ENCODE measurements around the gene RGS6. TPM values are rescaled to one million over a fixed set of nuclear protein-coding genes. Genes with fewer than 3 reads are reported as not detected.

The RGS6 gene
- total RNA-seq, 1 experiment from 2014 or later: not detected

- DNase-seq (ENCODE audit: low read depth): no peak
Observed at GRCh38 chr14:71943695-71944018, 11.4 kb downstream of the RGS6 start.

DNA sequence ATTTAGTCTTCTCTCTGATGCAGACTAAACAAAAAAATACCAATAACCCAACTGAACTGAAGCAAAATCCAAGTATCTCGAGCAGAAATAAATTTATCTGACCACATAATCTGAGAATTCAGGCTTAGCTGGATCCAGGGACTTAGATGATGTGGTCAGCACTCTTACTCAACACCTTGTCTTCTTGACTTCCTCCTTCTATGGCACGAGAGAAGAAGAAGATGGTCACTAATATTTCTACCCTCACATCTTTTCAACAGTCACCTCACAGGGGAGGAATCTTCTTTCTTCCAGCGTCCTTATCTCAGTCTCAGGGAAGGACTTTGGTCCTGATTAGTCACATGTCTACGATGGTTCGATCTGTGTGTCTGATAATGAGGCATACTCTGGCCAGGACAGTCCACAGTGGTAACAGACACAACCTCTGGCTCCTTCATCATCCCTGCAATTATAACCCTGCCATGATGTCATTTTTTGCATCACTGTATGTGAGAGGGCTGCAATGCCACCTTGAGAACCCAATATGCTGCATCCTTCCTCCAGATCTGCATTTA, 15.8 kb downstream of the RGS6 start:
- no peak for DNase-seq (ENCODE audit: low read depth)

DNA sequence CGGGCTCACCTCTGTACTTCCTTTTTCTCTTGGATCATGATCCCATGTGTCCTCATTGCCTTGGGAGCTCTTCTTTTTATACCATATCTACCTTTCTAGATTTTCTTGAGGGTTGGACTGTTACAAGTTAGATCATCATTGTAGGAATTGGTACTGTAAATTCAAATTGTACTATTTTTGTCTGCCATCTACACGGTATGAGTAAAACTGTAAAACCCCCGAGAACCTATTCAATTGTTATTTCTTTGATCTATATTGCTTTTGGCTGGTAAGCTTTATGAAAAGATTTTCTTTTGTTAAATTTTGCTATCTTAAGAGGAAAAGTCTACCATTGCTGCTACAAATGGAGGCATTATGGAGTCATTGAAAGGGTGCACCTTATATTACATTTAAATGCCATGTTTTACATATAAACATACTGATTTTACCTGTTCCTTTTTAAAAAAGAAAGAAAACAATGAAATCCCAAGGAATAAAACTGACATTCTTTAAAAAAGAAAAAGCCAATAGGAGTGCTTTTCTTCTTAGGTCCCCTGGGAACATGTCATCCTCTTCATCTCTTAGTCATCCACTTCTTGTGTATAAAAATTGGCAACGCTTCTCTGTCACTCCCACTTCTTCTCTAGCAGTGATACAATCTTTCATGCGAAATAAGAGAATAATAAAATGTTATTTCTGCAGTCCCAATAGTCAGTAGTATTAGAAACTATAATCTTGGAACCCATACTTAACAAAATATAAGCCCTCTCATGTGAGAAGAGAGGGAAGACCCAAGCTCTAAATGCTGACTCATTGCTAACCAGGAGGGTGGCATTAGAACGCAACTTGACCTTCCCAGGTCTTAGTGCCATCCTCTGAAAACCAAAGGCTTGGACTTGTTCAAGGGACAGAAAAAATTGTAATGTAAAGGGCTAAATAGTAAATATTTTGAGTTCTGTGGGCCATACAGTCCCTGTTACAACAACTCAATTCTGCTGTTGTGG, 20.4 kb downstream of the RGS6 start:
- DNase-seq (ENCODE audit: low read depth): no peak

DNA sequence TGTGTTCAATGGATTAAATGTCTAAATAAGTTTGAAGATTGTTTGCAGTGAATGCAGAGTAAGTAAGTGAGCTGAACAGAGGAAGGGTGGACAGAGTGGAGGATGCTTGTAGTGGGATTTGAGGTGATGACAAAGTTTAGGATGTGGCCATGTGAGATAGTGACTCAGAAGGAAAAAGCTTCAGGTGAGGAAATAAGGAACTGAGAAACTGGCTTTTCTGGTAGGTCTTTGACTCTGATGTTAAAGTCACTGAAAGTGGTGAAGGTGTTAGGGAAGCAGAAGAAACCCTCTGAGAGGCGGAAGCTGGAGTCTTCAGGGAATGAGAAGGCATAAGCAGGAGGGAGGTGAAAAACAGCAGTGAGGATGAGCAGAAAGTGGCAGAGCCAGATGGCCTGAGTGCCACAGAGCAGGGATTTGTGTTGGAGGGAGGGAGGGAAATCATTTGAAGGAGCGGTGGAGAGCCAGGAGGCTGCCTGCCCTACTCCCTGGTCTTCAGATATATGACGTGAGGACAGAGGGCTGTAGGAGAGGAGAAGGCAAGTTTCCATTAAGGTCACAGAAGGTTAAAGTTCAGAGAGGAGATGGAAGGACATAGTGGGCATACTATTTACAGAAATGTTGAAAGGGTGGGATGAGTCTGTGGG, 24.8 kb downstream of the RGS6 start:
- no peak for DNase-seq (ENCODE audit: low read depth)

- no peak for DNase-seq (ENCODE audit: low read depth)
Observed at GRCh38 chr14:71959055-71959454, 26.8 kb downstream of the RGS6 start.

- no peak for DNase-seq (ENCODE audit: low read depth)
Observed at GRCh38 chr14:71960494-71961353, 28.5 kb downstream of the RGS6 start.

GRCh38 chr14:71961972-71962371, 29.7 kb downstream of the RGS6 start:
- no peak for DNase-seq (ENCODE audit: low read depth)

- DNase-seq (ENCODE audit: low read depth): no peak
Observed at GRCh38 chr14:71964716-71965115, 32.5 kb downstream of the RGS6 start.

- DNase-seq (ENCODE audit: low read depth): no peak
Observed at GRCh38 chr14:71966528-71966927, 34.3 kb downstream of the RGS6 start.

GRCh38 chr14:71967704-71968103, 35.5 kb downstream of the RGS6 start:
- no peak for DNase-seq (ENCODE audit: low read depth)

DNA sequence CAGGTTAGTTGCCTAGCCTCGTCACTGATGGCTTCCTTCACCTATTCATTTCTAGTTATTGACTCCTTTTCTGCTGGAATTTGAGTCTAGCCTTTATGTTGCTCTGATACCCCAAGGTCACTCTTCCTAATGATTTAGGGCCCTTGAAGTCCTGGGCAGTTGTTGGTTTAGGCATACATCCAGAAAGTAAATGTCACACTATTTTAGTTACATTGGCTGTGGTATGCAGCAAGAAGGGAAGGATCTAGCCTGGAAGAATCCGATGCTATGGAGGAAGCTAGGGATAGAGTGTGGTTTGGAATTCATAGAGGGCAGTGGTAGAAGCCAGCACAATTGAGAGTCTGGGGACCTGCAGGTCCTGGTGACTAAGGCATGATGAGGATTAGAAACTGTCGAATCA, 38.0 kb downstream of the RGS6 start:
- DNase-seq (ENCODE audit: low read depth): no peak

- no peak for DNase-seq (ENCODE audit: low read depth)
Observed at GRCh38 chr14:71985538-71986189, 53.4 kb downstream of the RGS6 start.

DNA sequence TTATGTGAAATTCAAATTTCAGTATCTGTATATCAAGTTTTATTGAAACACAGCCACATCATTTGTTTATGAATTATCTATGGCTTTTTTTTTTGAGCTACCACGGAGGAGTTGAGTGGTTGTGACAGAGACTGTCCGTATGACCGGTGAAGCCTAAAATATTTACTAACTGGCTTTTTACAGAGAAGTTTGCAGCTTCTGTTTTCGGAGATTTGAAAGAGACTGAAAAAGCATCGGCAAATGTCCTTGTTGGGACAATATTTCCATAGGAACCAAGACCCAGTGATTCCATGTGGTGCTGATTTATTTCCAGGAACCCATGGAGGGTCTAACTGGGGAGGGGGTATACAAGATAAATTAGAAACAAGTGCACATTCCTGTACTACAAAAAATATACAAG, 56.2 kb downstream of the RGS6 start:
- DNase-seq (ENCODE audit: low read depth): no peak

DNA sequence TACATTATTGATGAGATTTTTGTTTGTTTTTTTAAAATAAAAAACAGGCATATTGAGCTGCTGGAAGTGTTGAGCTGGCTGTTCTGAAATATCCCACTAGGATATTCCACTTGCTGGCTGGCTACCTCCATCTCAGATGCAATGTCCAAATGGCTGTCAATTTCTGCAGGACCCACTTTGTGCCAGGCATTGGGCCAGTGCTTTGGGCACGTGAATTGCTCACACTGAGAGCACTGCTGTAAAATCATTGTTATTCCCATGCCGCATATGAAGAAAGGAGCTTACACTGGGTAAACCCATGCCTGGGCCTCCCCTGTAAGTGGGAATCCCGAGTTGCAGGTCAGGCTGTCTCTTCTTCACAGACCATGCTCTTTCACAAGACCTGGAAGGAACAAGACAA, 56.7 kb downstream of the RGS6 start:
- DNase-seq (ENCODE audit: low read depth): no peak

DNA sequence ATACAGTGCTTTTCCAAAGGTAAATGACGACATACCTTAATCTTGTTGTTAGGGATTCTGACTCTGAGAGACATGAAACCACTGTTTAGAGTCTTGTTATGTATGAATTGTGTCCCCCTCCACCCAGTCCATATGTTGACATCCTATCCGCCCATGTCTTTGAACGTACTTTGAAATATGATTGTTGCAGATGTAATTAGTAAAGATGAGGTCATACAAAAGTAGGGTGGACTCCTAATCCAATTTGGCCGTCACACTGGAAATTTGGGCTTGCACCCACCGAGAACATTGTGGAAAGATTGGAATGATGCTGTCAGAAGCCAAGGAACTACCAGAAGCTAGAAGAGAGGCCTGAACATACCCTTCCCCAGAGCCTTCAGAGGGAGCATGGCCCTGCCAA, 62.2 kb downstream of the RGS6 start:
- no peak for DNase-seq (ENCODE audit: low read depth)

GRCh38 chr14:71995741-71996140, 63.5 kb downstream of the RGS6 start:
- no peak for DNase-seq (ENCODE audit: low read depth)

- DNase-seq (ENCODE audit: low read depth): no peak
Observed at GRCh38 chr14:71996610-71997009, 64.4 kb downstream of the RGS6 start.

- DNase-seq (ENCODE audit: low read depth): no peak
Observed at GRCh38 chr14:72000907-72001306, 68.7 kb downstream of the RGS6 start.

- no peak for DNase-seq (ENCODE audit: low read depth)
Observed at GRCh38 chr14:72002731-72003130, 70.5 kb downstream of the RGS6 start.

GRCh38 chr14:72008666-72009065, 76.4 kb downstream of the RGS6 start:
- no peak for DNase-seq (ENCODE audit: low read depth)

GRCh38 chr14:72010474-72010873, 78.2 kb downstream of the RGS6 start:
- no peak for DNase-seq (ENCODE audit: low read depth)

Measured in HT1080 (cell line).